ENCODE measurements around the gene ANKRD33. TPM values are rescaled to one million over a fixed set of nuclear protein-coding genes. Genes with fewer than 3 reads are reported as not detected.

The ANKRD33 gene
- total RNA-seq, 2 experiments from 2014 or later: not detected

DNA sequence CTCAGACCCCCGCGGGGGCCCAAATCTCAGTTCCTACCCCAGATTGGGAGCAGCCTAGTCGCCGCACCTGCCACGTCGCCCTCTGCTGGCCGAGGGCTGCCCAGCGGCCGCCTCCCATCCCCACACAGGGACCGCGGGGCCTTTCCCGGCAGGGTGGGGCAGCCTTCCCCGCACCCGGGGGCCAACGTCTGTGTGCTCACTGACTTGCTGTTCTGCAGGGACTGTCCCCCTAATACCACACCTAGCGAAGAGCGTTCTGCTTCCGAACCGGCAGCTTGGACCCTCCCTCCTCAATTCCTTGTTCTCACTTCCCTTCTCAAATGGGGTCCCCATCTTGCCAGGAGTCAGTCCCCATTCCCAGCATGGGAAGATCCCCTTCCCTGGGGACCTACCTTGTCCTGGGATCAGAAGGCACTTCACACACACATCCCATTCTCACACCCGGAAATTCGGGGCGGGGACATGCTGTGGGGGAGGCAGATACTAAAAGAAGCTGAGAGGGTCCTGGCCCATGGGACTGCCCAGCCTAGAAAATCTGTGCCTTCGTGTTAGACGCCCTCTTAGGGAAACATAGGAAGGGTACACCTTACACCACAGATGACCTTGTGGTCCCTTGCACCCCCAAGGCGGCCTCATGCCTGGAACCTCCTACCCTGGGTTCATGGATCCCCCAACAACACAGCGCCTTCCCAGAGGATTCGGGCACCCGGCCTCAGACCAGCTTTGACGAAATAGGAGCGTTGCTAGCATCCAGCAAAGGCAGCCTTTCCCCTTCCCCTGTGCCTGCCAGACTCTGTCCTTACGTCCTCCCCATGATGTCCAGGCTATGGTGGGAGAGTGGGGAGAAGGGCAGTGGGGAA, 35.8 kb downstream of the ANKRD33 start:
- H3K36me3 Mint-ChIP-seq (ENCODE audit: low read depth): no peaks in the 10 kb centered on the region
- DNase-seq (peak; percentile 79), ATAC-seq (peak; percentile 83)
- H3K9me3 Mint-ChIP-seq (ENCODE audit: low read depth): no peaks in the 10 kb centered on the region
- intact Hi-C loops (cut with DNase I, micrococcal nuclease): no loop called here
- H3K27me3 Mint-ChIP-seq: no peaks in the 10 kb centered on the region
- ChIA-PET CTCF (interaction anchor here (0.5 to 2.4 kb wide), 17 partner anchors 12 to 1748 kb away, joined by 3 to 9 read pairs (median 3); no protein-coding TSS in a partner anchor), POLR2A (no interaction called here)
- peaks cover 11% of the 10 kb centered on the region for H3K4me1 Mint-ChIP-seq
- H3K27ac Mint-ChIP-seq: no peak overlapping the region
- peak overlapping the region; percentile 14 for H3K4me3 Mint-ChIP-seq

DNA sequence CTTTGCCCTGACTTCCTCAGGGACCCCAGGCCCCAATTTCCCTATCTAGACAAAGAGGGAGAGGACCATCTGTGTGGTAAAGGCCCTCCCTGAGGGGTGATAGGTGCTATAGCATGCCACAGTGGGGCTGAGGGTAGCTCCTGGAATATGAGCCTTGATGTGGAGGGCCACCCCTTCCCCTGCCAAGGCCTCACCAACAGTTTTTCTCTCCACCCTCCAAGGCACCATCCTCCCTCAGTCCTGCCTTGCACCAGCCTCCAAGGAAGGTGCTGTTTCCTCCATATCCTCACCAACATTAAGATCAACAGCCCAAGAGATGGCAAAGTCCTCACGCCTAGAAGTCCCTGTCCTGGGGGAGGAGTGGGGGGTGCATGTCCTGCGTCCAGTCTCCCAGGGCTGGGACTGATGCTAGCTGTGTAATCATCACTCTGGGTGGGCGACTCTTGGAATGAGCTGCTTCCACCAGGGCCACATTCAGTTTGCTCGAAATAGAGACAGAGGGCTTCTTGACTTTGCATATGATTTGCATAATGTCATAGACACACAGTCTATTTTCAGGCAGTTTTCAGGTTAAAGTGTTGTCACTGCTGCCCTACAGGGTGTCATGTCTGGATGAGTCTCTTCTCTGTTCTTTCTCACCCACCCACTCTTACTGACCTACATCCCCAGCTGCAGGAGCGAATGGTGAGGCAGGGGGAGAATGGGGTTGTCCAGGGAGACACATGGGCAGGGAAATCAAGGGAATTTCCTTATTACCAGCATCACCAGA, 36.8 kb downstream of the ANKRD33 start:
- POLR2A ChIA-PET: interaction anchor here (1.0 kb wide), 1 partner anchor 82 kb away, joined by 3 read pairs; the partner anchor contains the start of gene TAMALIN
- CTCF ChIA-PET: interaction anchor here (0.7 to 2.6 kb wide), 6 partner anchors 21 to 1749 kb away, joined by 3 to 11 read pairs (median 4); no protein-coding TSS in a partner anchor
- Mint-ChIP-seq H3K4me1 (peaks cover 11% of the 10 kb centered on the region), H3K27me3 (no peaks in the 10 kb centered on the region), H3K27ac (no peak overlapping the region), H3K36me3 (ENCODE audit: low read depth) (no peaks in the 10 kb centered on the region), H3K4me3 (no peak overlapping the region), H3K9me3 (ENCODE audit: low read depth) (no peaks in the 10 kb centered on the region)
- DNase-seq (no peak), ATAC-seq (peak; percentile 50)
- intact Hi-C loops (cut with DNase I, micrococcal nuclease): no loop called here

DNA sequence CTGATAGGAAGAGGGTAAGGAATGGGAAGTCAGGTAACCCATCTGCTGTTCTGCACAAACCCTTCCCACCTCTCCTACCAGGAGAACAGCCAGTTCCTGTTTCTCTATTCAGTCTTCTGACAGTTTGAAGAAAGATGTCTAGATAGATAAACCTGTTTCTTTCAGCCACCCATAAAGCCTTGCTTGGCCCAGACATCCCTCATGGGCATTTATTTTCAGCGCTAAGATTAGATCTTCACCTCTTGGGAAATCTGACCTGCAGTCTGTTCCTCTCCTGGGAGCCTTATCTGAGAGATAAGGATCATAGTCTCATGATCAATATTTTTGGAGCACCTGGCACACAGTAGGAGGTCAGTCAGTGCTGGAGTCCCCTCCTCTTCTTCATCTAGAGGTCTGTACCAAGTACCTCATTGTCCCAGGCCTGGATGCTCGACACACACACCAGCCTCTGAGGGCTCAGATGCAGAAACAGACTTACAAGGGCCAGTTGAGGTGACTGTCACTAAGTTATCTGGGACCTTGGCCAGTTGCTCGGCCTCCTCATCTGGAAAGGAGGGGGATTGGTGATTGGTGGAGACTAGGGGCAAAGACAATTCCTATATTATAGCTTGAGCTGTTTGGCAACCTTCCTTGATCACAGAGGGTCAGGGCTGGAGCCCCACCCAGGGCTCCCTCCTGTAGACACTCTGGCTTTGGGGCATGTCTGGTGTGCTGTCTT, 37.6 kb downstream of the ANKRD33 start:
- no peak for DNase-seq
- H3K36me3 Mint-ChIP-seq (ENCODE audit: low read depth): no peaks in the 10 kb centered on the region
- no peak for ATAC-seq
- no peaks in the 10 kb centered on the region for H3K9me3 Mint-ChIP-seq (ENCODE audit: low read depth)
- ChIA-PET CTCF (interaction anchor here (0.6 to 2.9 kb wide), 9 partner anchors 8 to 84 kb away, joined by 3 to 12 read pairs (median 6); no protein-coding TSS in a partner anchor), POLR2A (interaction anchor here (1.0 kb wide), 1 partner anchor 81 kb away, joined by 3 read pairs; the partner anchor contains the start of gene TAMALIN)
- no peak overlapping the region for H3K27ac Mint-ChIP-seq
- H3K4me1 Mint-ChIP-seq: peaks cover 11% of the 10 kb centered on the region
- H3K4me3 Mint-ChIP-seq: no peak overlapping the region
- no peaks in the 10 kb centered on the region for H3K27me3 Mint-ChIP-seq
- intact Hi-C loops (cut with DNase I, micrococcal nuclease): loop anchor here (1.0 kb wide), 3 partner anchors 55 to 98 kb away; no protein-coding TSS in a partner anchor

DNA sequence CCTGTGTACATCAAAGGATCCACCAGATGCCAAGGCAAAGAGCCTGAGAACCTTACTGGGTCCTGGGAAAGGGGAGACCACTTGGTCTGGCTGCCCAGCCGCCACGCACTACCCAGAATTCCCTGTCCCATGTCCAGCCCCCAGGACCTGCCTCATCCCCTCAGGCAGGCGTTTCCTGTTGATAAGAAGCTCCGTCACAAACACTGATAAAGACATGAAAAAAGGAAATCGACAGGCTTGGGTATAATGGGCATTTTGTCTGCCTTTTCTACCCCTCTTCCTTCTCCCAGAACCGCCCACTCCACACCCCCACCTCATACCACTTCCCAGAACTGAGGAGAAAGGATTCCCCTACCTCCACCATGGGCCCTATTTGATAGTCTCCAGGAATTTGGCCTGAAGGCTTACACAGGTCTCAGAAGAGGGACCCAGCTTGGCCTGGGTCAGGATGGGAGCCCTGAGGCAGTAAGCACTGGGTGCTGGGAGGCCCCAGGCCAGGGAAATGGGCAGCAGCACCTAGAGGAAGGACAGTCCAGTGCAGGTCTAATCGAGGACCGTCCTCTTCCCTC, 38.2 kb downstream of the ANKRD33 start:
- DNase-seq (no peak), ATAC-seq (no peak)
- Mint-ChIP-seq H3K9me3 (ENCODE audit: low read depth) (no peaks in the 10 kb centered on the region), H3K27me3 (no peaks in the 10 kb centered on the region), H3K4me3 (no peak overlapping the region), H3K27ac (no peak overlapping the region), H3K36me3 (ENCODE audit: low read depth) (no peaks in the 10 kb centered on the region), H3K4me1 (peaks cover 11% of the 10 kb centered on the region)
- ChIA-PET POLR2A (no interaction called here), CTCF (interaction anchor here (0.6 to 2.9 kb wide), 16 partner anchors 9 to 195 kb away, joined by 3 to 12 read pairs (median 4); no protein-coding TSS in a partner anchor)
- intact Hi-C loops (cut with DNase I, micrococcal nuclease): loop anchor here (1.0 kb wide), 3 partner anchors 54 to 97 kb away; no protein-coding TSS in a partner anchor

DNA sequence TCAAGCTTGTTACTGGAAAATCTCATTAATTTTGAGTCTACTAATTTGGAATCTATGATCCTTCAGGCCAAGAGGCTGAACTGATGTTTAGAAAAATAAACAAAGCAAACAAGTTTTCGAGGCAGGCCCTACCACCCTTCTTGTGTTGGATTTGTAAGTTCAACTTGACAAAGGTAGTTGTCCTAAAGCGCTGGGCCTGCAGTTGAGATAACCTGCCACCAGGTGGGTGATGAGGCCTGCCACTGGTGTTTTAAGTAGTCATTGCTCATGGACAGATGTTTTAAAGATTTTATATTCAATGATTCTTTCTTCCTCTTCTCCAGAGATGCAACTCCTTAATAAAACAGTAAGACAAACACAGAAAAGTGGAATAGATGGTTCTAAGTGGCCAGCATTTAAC, 38.8 kb downstream of the ANKRD33 start:
- CTCF ChIA-PET: interaction anchor here (0.6 to 2.9 kb wide), 20 partner anchors 8 to 195 kb away, joined by 3 to 12 read pairs (median 4); no protein-coding TSS in a partner anchor
- POLR2A ChIA-PET: no interaction called here
- H3K4me1 Mint-ChIP-seq: peaks cover 11% of the 10 kb centered on the region
- no peaks in the 10 kb centered on the region for H3K36me3 Mint-ChIP-seq (ENCODE audit: low read depth)
- H3K4me3 Mint-ChIP-seq: no peak overlapping the region
- DNase-seq (peak; percentile 81), ATAC-seq (peak; percentile 61)
- no peaks in the 10 kb centered on the region for H3K27me3 Mint-ChIP-seq
- no peaks in the 10 kb centered on the region for H3K9me3 Mint-ChIP-seq (ENCODE audit: low read depth)
- intact Hi-C loops (cut with DNase I, micrococcal nuclease): loop anchor here (1.0 kb wide), 3 partner anchors 54 to 97 kb away; no protein-coding TSS in a partner anchor
- no peak overlapping the region for H3K27ac Mint-ChIP-seq

DNA sequence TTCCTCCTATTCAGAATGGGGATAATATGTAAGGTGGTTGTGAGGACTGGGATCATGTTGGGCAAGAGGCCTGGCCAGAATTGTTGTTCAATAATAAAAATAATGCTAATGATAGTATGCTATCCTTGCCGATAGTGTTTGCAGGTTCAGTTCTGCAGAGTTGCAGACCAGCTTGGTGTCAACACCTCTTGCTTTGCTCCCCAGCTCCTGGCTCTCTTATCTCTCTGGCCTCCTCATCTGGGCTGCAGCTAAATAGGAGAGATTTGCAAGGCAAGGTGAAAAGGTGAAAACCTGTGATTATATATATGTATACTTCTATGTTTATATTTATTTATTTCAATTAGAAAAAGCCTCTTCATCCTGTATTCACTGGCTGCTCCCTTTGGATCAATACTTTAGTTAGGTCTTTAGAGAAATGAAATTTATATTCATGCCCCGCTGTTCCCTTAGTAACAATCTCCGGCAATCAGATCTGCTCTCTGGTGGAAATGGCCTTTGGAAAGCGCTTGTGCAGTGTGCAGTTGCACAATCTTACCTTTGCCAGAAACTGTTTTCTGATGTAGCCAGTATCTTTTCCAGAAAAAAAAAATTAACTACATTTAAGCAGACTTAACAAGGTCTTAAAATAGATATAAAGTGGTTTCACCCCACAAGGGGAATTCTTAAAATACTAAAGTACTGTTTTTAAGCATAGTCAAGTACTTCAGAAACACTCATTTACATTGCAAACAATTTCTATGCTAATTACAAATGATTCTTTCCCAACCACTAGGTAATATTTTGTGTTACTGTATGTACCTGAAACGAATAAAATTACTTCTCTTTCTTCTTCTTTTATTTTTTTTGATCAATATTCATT, 44.5 kb downstream of the ANKRD33 start:
- intact Hi-C loops (cut with DNase I, micrococcal nuclease): no loop called here
- no peak for DNase-seq
- H3K9me3 Mint-ChIP-seq (ENCODE audit: low read depth): no peaks in the 10 kb centered on the region
- CTCF ChIA-PET: interaction anchor here (0.8 kb wide), 1 partner anchor 11 kb away, joined by 5 read pairs; no protein-coding TSS in a partner anchor
- no peak for ATAC-seq
- H3K36me3 Mint-ChIP-seq (ENCODE audit: low read depth): no peaks in the 10 kb centered on the region
- peaks cover 2% of the 10 kb centered on the region for H3K27me3 Mint-ChIP-seq
- POLR2A ChIA-PET: no interaction called here
- H3K4me1 Mint-ChIP-seq: no peaks in the 10 kb centered on the region
- H3K4me3 Mint-ChIP-seq: no peak overlapping the region
- H3K27ac Mint-ChIP-seq: no peak overlapping the region

DNA sequence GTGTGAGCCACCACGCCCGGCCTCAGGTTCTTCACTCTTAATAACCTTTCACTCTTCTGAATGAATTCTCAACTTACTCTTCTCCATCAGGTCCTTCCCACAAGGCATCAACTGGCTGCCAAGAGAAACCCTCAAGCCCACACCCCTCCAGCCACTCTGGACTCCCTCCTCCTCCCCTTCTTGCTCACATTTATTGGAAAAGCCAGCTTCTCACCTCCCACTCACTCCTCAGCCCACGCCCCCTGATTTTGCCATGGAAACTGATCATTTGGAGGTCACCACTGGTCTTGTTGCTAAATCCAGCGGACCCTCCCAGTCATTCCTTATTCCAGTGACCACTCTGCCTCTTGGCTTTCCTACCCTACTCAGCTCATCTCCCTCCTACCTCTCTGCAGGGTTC, 46.2 kb downstream of the ANKRD33 start:
- CTCF ChIA-PET: interaction anchor here (1.5 to 1.9 kb wide), 2 partner anchors 15 to 47 kb away, joined by 4 to 5 read pairs; no protein-coding TSS in a partner anchor
- intact Hi-C loops (cut with DNase I, micrococcal nuclease): no loop called here
- Mint-ChIP-seq H3K9me3 (ENCODE audit: low read depth) (no peaks in the 10 kb centered on the region), H3K27me3 (peaks cover 2% of the 10 kb centered on the region), H3K27ac (no peak overlapping the region), H3K36me3 (ENCODE audit: low read depth) (no peaks in the 10 kb centered on the region), H3K4me3 (no peak overlapping the region), H3K4me1 (no peaks in the 10 kb centered on the region)
- ATAC-seq (no peak), DNase-seq (no peak)
- POLR2A ChIA-PET: no interaction called here

DNA sequence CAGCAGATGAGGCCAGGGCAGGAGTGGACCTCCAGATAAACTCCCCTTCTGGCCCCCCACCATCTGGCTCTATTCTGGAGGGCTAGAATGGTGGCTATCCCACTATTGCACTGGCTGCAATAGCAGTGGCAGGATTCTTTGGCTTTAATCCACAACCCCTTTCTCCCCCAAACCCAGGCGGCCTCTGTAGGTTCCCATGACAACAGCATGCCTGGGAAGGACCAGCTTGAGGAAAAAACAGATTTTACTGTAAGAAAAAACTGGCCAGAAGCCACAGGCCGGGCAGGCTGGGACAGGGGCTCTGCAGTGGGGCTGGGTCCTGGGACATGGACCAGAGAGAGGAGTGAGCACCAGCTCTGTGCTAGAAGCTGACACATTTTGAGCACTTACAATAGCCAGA, 50.0 kb downstream of the ANKRD33 start:
- ChIA-PET POLR2A (no interaction called here), CTCF (interaction anchor here (0.6 to 1.5 kb wide), 3 partner anchors 16 to 87 kb away, joined by 5 to 6 read pairs (median 5); no protein-coding TSS in a partner anchor)
- ATAC-seq (no peak), DNase-seq (no peak)
- Mint-ChIP-seq H3K27me3 (peaks cover 2% of the 10 kb centered on the region), H3K4me3 (no peak overlapping the region), H3K9me3 (ENCODE audit: low read depth) (no peaks in the 10 kb centered on the region), H3K27ac (no peak overlapping the region), H3K36me3 (ENCODE audit: low read depth) (no peaks in the 10 kb centered on the region), H3K4me1 (peaks cover 4% of the 10 kb centered on the region)
- intact Hi-C loops (cut with DNase I, micrococcal nuclease): no loop called here

DNA sequence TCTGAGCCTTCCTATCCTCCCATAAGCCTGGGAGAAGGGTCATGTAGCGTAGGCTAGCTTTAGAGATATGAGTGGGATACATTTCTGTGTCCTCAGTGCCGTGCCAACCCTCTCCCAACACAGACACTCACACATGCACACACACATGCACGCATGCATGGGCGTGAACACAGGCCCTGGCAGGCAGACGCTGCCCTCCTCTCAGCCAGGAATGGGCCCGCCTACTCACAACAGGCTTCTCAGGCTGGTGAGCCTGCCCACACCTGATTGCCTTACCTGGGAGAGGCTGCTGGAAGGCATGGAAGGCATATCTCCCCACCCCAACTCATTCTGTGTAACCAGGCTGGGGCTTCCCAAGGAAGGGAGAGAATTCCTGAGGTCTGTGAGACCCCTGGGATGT, 50.8 kb downstream of the ANKRD33 start:
- no peak for DNase-seq
- no peak for ATAC-seq
- CTCF ChIA-PET: interaction anchor here (1.5 kb wide), 1 partner anchor 17 kb away, joined by 6 read pairs; no protein-coding TSS in a partner anchor
- no peak overlapping the region for H3K4me3 Mint-ChIP-seq
- H3K36me3 Mint-ChIP-seq (ENCODE audit: low read depth): no peaks in the 10 kb centered on the region
- H3K27ac Mint-ChIP-seq: no peak overlapping the region
- H3K27me3 Mint-ChIP-seq: peaks cover 2% of the 10 kb centered on the region
- POLR2A ChIA-PET: no interaction called here
- no peaks in the 10 kb centered on the region for H3K9me3 Mint-ChIP-seq (ENCODE audit: low read depth)
- peaks cover 4% of the 10 kb centered on the region for H3K4me1 Mint-ChIP-seq
- intact Hi-C loops (cut with DNase I, micrococcal nuclease): no loop called here

DNA sequence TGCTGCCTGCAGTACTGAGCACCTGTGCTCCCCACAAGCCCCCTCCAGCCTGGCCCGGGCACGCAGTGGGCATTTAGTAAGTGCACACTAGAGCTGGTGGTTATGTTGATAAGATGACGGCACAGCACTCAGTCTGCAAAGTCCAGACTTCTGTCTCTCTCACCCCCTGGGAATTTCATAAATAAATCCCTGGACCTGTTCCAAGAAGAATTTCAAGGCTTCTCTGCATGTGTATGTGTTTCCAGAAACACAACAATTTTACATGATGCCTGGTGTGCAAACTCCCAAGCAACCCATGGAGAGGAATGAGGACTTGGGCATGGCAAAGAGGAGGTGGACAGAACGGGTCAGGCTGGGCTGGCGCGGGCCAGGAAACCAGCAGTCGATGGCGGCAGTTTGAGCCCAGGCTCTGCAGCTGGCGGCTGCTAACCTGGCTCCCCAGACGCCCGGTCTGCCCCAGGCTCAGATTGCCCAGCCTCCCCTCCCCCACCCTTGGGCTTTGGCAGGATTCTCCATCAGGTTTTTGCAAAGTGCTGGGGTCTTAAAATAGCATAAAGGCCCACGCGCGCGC, 53.2 kb downstream of the ANKRD33 start:
- ATAC-seq (no peak), DNase-seq (no peak)
- ChIA-PET POLR2A (no interaction called here), CTCF (interaction anchor here (1.1 kb wide), 1 partner anchor 15 kb away, joined by 3 read pairs; no protein-coding TSS in a partner anchor)
- H3K27me3 Mint-ChIP-seq: peaks cover 2% of the 10 kb centered on the region
- no peaks in the 10 kb centered on the region for H3K36me3 Mint-ChIP-seq (ENCODE audit: low read depth)
- H3K4me3 Mint-ChIP-seq: no peak overlapping the region
- H3K9me3 Mint-ChIP-seq (ENCODE audit: low read depth): peaks cover 11% of the 10 kb centered on the region
- H3K27ac Mint-ChIP-seq: no peak overlapping the region
- H3K4me1 Mint-ChIP-seq: peaks cover 4% of the 10 kb centered on the region
- intact Hi-C loops (cut with DNase I, micrococcal nuclease): no loop called here

All from activated CD4-positive, alpha-beta T cell treated with anti-CD3 and anti-CD28 coated beads for 36 hours (primary cell).